ENCODE measurements around the gene SQSTM1.
"Not testable (repeated sequence)": the region's sequence is repeated elsewhere in the genome, so short reads cannot be mapped to it uniquely, and the experiment has no call there.

GRCh38 chr5:179871533-179871932, 50.8 kb downstream of the SQSTM1 start:
- TF ChIP-seq, protein P1, sequence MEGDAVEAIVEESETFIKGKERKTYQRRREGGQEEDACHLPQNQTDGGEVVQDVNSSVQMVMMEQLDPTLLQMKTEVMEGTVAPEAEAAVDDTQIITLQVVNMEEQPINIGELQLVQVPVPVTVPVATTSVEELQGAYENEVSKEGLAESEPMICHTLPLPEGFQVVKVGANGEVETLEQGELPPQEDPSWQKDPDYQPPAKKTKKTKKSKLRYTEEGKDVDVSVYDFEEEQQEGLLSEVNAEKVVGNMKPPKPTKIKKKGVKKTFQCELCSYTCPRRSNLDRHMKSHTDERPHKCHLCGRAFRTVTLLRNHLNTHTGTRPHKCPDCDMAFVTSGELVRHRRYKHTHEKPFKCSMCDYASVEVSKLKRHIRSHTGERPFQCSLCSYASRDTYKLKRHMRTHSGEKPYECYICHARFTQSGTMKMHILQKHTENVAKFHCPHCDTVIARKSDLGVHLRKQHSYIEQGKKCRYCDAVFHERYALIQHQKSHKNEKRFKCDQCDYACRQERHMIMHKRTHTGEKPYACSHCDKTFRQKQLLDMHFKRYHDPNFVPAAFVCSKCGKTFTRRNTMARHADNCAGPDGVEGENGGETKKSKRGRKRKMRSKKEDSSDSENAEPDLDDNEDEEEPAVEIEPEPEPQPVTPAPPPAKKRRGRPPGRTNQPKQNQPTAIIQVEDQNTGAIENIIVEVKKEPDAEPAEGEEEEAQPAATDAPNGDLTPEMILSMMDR (IDR thresholded peaks at IDR 0.05; ENCODE audit: insufficient read depth, low read length, poor library complexity, severe bottlenecking): not testable (repeated sequence)
- TF ChIP-seq EZH2phosphoT487 (conservative IDR thresholded peaks at IDR 0.05; ENCODE audit: low read length): not testable (repeated sequence)
